HepG2 (cell line): ENCODE results near the gene SLC25A20. TPM values are rescaled to one million over a fixed set of nuclear protein-coding genes. Genes with fewer than 3 reads are reported as not detected.

Experiments used
- ARNT2 ChIP-seq: sonication (generic); formaldehyde crosslinking; IDR thresholded peaks from 2 replicates; pipeline ENCODE4 v1.8.0; 2022; ENCODE audit warnings: mild to moderate bottlenecking, low read depth, missing genetic modification reagents, moderate library complexity
- HDAC1 ChIP-seq: sonication (generic); formaldehyde crosslinking; IDR thresholded peaks from 2 replicates; pipeline ENCODE4 v1.5.1; 2020; ENCODE audit warnings: mild to moderate bottlenecking, missing genetic modification reagents
- KLF16 ChIP-seq, 2 experiments: sonication (generic) in 1 of 2; formaldehyde crosslinking in 1 of 2; IDR thresholded peaks; 2 replicates each; pipeline versions ENCODE4 v1.6.1 to v1.8.0; 2016 to 2023; ENCODE audit warnings: missing genetic modification reagents in 2 of 2, missing compliant biosample characterization in 1 of 2
- NCOA2 ChIP-seq: sonication (generic); formaldehyde crosslinking; IDR thresholded peaks from 2 replicates; pipeline ENCODE4 v1.8.0; 2022; ENCODE audit warnings: inconsistent platforms
- NR1H2 ChIP-seq: sonication (generic); formaldehyde crosslinking; IDR thresholded peaks from 2 replicates; pipeline ENCODE4 v1.8.1; 2022; ENCODE audit warnings: low read depth, missing genetic modification reagents, borderline replicate concordance
- RORA ChIP-seq: sonication (generic); formaldehyde crosslinking; IDR thresholded peaks from 2 replicates; pipeline ENCODE4 v1.5.0; 2020; ENCODE audit warnings: mild to moderate bottlenecking, missing genetic modification reagents, moderate library complexity
- STAG1 ChIP-seq: sonication (generic); formaldehyde crosslinking; IDR thresholded peaks from 2 replicates; pipeline ENCODE4 v1.4.0; 2020; ENCODE audit warnings: missing genetic modification reagents
- SUZ12 ChIP-seq: fragments of 150-350 bp; IDR thresholded peaks from 2 replicates; pipeline ENCODE4 v1.6.1; 2014; ENCODE audit warnings: low read depth, low read length
- YY1 ChIP-seq: IDR thresholded peaks from 2 replicates; pipeline ENCODE4 v1.6.1; 2011; ENCODE audit warnings: low read length, low read depth, moderate library complexity, mild to moderate bottlenecking; ENCODE audit not compliant: insufficient read depth, insufficient replicate concordance
- ZNF335 ChIP-seq: sonication (generic); formaldehyde crosslinking; IDR thresholded peaks from 2 replicates; pipeline ENCODE4 v1.4.0; 2020; ENCODE audit warnings: missing genetic modification reagents
- ZNF354B ChIP-seq: sonication (generic); formaldehyde crosslinking; IDR thresholded peaks from 2 replicates; pipeline ENCODE4 v1.8.0; 2022; ENCODE audit warnings: mild to moderate bottlenecking, missing genetic modification reagents
- ZNF367 ChIP-seq: sonication (generic); formaldehyde crosslinking; IDR thresholded peaks from 2 replicates; pipeline ENCODE4 v1.4.0; 2020; ENCODE audit warnings: missing genetic modification reagents, borderline replicate concordance
- polyA plus RNA-seq, 8 experiments: library from polyadenylated mRNA; depleted of rRNA in 3 of 8; stranded (reverse) in 7 of 8; unstranded in 1 of 8; fragments of >200 nt; fragmentation: Illumina TruSeq in 4 of 8; extraction: Trizol in 4 of 8; gene quantifications; 2 replicates each; pipeline versions ENCODE4 v1.2.1 to v1.2.3, GENCODE V29; 2011 to 2016; ENCODE audit warnings: low read depth in 4 of 8, missing spikeins in 1 of 8, mixed read lengths in 1 of 8; ENCODE audit not compliant: insufficient read depth in 1 of 8
- total RNA-seq, 5 experiments: library from RNA; depleted of rRNA; stranded (reverse); fragments of >200 nt; fragmentation: Illumina TruSeq; extraction: Trizol; gene quantifications; 2 replicates each; pipeline ENCODE4 v1.2.3, GENCODE V29; 2016; ENCODE audit warnings: low read depth in 1 of 5
- TF ChIP-seq, protein P1 (sequence below): IDR thresholded peaks from 2 replicates; pipeline ENCODE4 v1.6.1; 2016; ENCODE audit warnings: missing genetic modification reagents, missing compliant biosample characterization
- TF ChIP-seq, protein P2 (sequence below): sonication (generic); IDR thresholded peaks from 2 replicates; pipeline ENCODE4 v1.6.1; 2016; ENCODE audit warnings: low read depth, borderline replicate concordance
- TF ChIP-seq, protein P3 (sequence below): sonication (generic); formaldehyde crosslinking; IDR thresholded peaks from 2 replicates; pipeline ENCODE4 v1.4.0; 2020; ENCODE audit warnings: missing genetic modification reagents
- TF ChIP-seq, protein P4 (sequence below): sonication (generic); formaldehyde crosslinking; IDR thresholded peaks from 2 replicates; pipeline ENCODE4 v1.8.1; 2023; ENCODE audit warnings: mild to moderate bottlenecking, missing genetic modification reagents
- TF ChIP-seq, protein P5 (sequence below): sonication (generic); formaldehyde crosslinking; IDR thresholded peaks from 2 replicates; pipeline ENCODE4 v1.8.0; 2022; ENCODE audit warnings: mild to moderate bottlenecking, missing genetic modification reagents; ENCODE audit not compliant: insufficient replicate concordance

The SLC25A20 gene
- total and polyA plus RNA-seq, 2 of the 13 experiments (the other 11 are each of a cell fraction or from before 2014, with no cell fraction given) = 21.1 to 26.6 TPM

DNA sequence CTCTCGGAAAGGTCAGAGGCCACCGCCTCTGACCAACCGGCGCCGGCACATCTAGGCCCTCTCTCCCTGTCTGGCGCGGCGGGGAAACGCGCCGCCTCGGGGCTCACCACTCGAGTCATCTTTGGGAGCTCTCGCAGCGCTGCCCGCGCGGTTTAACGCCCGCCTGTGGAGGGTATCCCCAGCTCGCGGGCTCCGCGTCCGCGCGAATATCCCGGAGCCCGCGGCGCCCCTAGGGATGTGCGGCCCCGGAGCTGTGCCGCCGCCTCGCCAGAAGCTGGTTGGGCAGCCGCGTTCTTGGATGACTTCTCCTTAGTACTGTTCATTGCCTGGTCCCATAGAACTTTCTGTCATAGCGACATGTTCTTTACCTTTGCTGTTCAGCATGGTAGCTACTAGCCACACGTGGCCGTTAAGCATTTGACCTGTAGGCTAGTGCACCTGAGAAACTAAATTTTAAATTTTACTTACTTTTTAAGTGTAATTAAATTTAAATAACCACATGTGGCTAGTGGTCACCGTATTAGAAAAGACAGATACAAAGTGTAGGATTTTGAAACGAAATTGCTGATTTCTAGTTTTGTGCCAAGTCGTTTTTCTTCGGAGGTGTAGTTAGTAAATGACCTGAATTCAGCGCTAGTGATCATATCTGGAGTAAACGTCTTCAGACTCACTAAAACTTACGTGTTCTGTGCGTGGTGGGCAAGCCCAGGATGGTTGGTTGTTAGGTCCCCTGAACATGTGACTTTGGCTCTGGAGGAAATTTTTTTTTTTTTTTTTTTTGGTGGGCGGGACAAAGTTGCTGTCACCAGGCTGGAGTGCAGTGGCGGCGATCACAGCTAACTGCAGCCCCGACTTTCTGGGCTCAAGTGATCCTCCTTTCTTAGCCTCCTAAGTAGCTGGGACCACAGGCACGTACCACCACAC, 20.8 kb upstream of the SLC25A20 start (continued):
- no peak for TF ChIP-seq NR1H2 (CRISPR knock-in tag)
- TF ChIP-seq YY1 = no peak
- TF ChIP-seq ARNT2 (CRISPR knock-in tag) = no peak
- TF ChIP-seq, protein P1, sequence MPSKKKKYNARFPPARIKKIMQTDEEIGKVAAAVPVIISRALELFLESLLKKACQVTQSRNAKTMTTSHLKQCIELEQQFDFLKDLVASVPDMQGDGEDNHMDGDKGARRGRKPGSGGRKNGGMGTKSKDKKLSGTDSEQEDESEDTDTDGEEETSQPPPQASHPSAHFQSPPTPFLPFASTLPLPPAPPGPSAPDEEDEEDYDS (CRISPR knock-in tag) = no peak
- TF ChIP-seq ZNF335 (CRISPR knock-in tag) = no peak
- TF ChIP-seq, protein P2, sequence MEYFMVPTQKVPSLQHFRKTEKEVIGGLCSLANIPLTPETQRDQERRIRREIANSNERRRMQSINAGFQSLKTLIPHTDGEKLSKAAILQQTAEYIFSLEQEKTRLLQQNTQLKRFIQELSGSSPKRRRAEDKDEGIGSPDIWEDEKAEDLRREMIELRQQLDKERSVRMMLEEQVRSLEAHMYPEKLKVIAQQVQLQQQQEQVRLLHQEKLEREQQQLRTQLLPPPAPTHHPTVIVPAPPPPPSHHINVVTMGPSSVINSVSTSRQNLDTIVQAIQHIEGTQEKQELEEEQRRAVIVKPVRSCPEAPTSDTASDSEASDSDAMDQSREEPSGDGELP = no peak
- no peak for TF ChIP-seq SUZ12
- 0 out of 2 replicates have a peak, but pooled peaks have one; percentile 13 for TF ChIP-seq HDAC1 (CRISPR knock-in tag)
- TF ChIP-seq, protein P3, sequence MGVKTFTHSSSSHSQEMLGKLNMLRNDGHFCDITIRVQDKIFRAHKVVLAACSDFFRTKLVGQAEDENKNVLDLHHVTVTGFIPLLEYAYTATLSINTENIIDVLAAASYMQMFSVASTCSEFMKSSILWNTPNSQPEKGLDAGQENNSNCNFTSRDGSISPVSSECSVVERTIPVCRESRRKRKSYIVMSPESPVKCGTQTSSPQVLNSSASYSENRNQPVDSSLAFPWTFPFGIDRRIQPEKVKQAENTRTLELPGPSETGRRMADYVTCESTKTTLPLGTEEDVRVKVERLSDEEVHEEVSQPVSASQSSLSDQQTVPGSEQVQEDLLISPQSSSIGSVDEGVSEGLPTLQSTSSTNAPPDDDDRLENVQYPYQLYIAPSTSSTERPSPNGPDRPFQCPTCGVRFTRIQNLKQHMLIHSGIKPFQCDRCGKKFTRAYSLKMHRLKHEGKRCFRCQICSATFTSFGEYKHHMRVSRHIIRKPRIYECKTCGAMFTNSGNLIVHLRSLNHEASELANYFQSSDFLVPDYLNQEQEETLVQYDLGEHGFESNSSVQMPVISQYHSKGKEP (CRISPR knock-in tag) = no peak
- 0 out of 4 replicates have a peak, but pooled peaks of 1 of the 2 experiments have one; percentile 33 for TF ChIP-seq KLF16 (CRISPR knock-in tag; IDR thresholded peaks at IDR 0.05)
- TF ChIP-seq, protein P4, sequence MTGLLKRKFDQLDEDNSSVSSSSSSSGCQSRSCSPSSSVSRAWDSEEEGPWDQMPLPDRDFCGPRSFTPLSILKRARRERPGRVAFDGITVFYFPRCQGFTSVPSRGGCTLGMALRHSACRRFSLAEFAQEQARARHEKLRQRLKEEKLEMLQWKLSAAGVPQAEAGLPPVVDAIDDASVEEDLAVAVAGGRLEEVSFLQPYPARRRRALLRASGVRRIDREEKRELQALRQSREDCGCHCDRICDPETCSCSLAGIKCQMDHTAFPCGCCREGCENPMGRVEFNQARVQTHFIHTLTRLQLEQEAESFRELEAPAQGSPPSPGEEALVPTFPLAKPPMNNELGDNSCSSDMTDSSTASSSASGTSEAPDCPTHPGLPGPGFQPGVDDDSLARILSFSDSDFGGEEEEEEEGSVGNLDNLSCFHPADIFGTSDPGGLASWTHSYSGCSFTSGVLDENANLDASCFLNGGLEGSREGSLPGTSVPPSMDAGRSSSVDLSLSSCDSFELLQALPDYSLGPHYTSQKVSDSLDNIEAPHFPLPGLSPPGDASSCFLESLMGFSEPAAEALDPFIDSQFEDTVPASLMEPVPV (CRISPR knock-in tag) = no peak
- TF ChIP-seq RORA = no peak
- TF ChIP-seq ZNF354B (CRISPR knock-in tag) = no peak
- TF ChIP-seq STAG1 (CRISPR knock-in tag) = no peak
- TF ChIP-seq, protein P5, sequence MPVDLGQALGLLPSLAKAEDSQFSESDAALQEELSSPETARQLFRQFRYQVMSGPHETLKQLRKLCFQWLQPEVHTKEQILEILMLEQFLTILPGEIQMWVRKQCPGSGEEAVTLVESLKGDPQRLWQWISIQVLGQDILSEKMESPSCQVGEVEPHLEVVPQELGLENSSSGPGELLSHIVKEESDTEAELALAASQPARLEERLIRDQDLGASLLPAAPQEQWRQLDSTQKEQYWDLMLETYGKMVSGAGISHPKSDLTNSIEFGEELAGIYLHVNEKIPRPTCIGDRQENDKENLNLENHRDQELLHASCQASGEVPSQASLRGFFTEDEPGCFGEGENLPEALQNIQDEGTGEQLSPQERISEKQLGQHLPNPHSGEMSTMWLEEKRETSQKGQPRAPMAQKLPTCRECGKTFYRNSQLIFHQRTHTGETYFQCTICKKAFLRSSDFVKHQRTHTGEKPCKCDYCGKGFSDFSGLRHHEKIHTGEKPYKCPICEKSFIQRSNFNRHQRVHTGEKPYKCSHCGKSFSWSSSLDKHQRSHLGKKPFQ = no peak
- no peak for TF ChIP-seq ZNF367 (CRISPR knock-in tag)
- TF ChIP-seq NCOA2 (CRISPR knock-in tag) = 0 out of 2 replicates have a peak, but pooled peaks have one; percentile 13
